GM18508 (cell line): ENCODE data around the gene SYNRG.
"Not testable (repeated sequence)": the region's sequence is repeated elsewhere in the genome, so short reads cannot be mapped to it uniquely, and the experiment has no call there.

Experiments used
- ATAC-seq: cut with Tn5 transposase; IDR thresholded peaks from one replicate; pipeline ENCODE4 v1.9.1; 2021; ENCODE audit warnings: moderate number of reproducible peaks; ENCODE audit not compliant: insufficient read depth, unreplicated experiment

The SYNRG gene, protein sequence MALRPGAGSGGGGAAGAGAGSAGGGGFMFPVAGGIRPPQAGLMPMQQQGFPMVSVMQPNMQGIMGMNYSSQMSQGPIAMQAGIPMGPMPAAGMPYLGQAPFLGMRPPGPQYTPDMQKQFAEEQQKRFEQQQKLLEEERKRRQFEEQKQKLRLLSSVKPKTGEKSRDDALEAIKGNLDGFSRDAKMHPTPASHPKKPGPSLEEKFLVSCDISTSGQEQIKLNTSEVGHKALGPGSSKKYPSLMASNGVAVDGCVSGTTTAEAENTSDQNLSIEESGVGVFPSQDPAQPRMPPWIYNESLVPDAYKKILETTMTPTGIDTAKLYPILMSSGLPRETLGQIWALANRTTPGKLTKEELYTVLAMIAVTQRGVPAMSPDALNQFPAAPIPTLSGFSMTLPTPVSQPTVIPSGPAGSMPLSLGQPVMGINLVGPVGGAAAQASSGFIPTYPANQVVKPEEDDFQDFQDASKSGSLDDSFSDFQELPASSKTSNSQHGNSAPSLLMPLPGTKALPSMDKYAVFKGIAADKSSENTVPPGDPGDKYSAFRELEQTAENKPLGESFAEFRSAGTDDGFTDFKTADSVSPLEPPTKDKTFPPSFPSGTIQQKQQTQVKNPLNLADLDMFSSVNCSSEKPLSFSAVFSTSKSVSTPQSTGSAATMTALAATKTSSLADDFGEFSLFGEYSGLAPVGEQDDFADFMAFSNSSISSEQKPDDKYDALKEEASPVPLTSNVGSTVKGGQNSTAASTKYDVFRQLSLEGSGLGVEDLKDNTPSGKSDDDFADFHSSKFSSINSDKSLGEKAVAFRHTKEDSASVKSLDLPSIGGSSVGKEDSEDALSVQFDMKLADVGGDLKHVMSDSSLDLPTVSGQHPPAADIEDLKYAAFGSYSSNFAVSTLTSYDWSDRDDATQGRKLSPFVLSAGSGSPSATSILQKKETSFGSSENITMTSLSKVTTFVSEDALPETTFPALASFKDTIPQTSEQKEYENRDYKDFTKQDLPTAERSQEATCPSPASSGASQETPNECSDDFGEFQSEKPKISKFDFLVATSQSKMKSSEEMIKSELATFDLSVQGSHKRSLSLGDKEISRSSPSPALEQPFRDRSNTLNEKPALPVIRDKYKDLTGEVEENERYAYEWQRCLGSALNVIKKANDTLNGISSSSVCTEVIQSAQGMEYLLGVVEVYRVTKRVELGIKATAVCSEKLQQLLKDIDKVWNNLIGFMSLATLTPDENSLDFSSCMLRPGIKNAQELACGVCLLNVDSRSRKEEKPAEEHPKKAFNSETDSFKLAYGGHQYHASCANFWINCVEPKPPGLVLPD (N-terminal part only)

DNA sequence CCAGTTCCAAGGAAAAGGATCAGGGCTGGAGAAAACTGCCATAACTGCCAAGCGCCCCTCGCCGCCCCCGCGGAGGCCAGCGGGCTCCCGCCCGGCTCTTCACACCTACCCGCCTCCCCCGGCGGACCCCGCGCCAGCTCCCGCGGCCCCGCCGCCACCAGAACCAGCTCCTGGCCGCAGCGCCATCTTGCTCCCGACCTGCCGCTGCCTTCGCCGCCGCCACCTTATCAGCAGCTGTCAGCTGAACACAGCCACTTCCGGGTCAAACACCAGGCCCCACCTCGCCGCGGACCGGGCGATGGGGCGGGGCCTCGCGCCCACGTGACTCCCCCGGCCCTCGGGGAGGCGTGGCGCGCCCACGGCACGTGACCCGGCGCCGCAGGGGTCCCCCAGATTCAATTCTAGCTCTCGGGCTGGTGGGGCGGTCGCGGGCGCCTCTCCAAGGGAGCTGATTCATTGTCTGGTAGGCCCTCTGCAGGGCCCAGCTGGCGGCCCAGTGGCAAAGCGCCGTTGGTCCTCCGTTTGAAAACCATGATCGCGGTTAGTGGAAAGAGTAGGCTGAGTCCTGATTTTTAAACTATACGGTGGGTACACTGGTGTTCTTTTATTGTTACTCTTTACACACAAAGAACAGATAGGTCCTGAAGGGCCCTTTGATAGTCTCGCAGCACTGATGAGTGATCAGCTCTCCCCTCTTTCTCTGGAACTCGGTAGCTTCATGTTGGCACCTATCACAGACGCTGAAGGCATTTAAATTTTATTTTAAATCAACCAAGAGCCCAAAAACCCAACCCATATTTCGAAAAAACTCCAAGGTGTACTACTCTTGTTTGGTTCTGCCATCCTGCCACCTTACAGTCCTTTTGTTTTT, at the start of gene SYNRG:
Gene SYNRG (minus strand): TSS at position 249 of the 871 bp plus-strand sequence. CDS start 63 bp downstream, at position 186.
- ATAC-seq: no peak

DNA sequence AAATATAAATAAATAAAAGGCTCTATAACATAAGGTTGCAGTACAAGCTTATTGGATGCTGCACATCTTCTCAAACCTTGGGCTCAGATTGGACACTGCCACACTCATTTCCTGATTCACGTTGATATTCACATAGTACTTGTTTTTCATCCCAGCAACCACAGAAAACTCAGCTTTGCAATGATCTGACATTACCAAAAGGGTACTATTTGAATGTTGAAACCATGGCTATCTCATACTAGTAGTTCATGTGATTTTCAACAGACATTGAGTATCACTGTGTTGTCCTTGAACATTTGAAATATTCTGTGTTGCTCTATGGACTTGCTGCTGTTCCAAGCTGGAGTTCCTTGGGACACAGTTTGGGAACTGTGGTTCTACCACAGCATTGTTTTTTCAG, 48.0 kb upstream of the SYNRG start:
- no peak for ATAC-seq

DNA sequence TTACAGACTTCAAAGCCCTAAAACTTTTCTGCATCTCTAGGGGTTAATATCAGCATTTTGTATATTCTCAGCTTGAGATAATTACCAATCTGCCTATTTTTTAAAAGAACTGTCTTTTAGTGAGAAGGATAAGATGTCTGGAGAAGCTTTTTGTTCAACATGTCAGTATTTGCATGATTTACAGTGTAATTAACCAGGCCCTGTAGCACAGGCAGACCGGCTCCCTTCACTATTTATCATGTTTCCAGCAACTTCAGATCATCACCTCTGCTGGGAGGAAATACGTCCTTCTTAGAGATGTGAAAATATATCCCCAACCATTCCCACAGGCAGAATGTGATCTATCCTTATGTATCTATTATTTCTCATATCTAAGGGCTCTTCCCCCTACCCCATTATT, 42.6 kb upstream of the SYNRG start:
- no peak for ATAC-seq

DNA sequence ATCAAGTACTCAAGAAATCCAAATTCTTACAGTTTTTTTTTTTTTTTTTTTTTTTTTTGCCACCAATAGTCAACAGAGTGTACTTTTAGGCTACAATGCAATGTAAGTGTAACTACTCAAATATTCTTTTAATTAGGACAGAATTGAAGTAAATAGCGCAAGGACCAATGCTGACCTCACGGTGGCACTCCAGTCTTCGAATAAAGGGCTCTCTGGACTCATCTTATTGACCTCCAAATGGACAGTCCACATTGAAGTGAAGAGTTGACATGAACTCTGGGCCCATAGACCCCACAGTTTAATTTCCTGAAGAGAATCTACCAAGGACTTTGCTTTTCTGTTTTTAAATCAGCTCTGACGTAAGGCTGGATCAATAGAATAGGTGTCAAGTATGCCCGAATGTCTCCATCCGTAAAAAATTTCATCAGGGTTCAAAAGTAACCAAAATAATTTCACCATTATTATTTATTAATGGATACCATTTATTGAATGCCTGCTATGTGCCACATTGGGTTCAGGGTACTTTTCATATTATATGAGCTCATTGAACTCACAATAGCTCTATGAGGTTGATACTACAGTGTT, 41.3 kb upstream of the SYNRG start:
- no peak for ATAC-seq

DNA sequence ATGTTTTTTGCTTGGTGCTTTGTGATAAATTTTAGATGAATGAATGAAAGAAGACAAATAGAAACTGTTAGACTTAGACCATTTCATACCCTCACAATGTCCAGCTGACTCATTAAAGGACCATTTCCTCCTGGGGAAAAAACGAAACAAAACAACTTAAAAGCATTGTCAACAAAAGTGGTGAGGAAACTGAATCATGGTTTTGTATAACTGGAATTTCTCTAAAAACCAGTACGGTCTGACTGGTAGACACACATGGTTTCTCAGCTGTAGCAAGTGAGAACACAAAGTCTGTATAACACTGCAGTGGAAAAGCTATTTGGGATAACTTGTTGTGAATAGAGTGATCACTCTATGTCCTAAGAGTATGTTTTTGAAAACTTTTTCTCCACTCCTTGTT, 39.3 kb upstream of the SYNRG start:
- no peak for ATAC-seq

DNA sequence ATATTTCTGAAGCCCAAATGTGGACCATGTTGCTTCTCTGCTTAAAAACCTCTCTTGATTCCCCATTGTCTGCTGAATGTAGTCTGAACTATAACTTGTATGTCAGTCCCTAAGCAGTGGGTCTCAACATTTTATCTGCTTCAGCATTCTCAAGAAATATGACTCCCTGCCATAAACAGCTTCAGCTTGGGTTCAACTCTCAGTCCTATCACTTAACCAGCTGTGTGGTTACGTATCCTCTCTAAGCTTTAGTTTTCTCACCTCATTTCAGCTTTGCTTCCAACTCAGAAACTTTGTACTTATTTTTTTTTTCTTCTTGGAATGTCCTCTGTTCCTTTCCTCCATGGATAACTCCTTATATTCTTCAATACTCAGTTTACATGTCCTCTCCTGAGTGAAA, 38.6 kb upstream of the SYNRG start:
- ATAC-seq: no peak

DNA sequence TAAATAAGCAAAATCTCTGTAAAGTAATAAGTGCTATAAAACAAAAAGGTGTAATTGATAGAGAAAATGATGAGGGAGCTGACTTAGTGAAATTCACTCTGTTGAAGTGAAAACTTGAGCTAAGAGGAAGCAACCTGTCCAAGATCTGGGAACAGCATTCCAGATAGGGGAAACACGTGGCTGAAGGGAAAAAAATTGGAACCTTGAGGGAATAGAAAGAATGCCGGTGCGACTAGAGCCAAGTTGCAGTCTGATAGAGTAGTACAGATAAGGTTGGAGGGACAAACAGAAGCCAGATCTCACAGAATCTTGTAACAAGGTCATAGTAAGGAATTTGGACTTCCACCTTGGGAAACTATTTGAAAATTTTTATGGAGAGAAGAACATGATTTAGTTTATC, 34.7 kb upstream of the SYNRG start:
- no peak for ATAC-seq

GRCh38 chr17:37643118-37643766, 34.0 kb upstream of the SYNRG start, which contains the start of gene DDX52:
Gene DDX52, minus strand, starts transcription at chr17:37643446. Its CDS starts 26 bp downstream, at chr17:37643420.
- ATAC-seq: peak; percentile 84

DNA sequence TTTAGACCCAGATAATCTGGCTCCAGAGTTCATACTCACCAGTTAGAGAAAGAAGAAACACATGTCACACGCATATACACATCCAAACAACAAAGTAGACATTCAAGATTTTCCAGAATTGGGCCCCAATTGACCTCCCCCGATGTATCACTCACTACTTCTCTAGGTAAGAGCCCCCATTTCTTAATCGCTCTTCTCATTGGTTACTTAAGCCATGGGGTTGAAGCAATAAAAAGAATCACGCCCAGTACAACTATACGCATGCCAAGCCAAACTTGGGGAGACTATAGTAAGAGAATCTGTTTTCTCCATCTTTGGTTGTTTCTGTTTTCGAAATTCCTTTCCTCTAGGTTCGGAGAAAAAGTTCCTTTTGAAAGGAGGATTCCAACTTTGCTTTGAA, 33.5 kb upstream of the SYNRG start:
- ATAC-seq: no peak

DNA sequence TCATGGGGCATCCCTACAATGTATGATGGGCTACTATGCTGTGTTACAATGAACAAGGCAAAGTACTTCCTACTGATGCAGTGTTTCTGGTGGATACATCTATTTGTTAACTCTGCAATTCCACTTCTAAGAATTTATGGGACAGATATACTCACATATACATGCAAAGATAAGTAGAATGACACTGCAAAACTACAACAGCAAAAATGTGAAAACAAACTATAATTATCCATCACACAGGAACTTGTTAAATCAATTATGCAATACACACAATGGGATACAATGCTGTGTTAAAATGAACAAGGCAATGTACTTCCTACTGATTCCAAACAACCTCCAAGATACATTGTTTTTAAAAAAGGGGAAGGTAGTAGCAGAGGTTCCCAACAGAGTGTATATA, 30.8 kb upstream of the SYNRG start:
- no peak for ATAC-seq

DNA sequence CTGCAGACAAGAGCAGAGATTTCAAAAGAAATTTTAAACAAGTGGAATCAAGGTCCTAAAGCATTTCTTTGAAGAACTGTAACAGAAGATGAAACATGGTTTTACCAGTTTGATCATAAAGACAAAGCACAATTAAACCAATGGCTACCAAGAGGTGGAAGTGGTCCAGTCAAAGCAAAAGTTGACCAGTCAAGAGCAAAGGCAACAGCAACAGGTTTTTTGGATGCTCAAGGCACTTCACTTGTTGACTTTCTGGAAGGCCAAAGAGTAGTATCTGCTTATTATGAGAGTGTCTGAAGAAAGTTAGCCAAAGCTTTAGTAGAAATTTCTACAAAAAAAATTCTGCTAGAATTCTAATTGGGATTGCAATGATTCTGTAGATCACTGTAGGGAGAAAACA, 28.7 kb upstream of the SYNRG start:
- ATAC-seq: no peak

- not testable (repeated sequence) for ATAC-seq
Measured at GRCh38 chr17:37616430-37616829, 7.2 kb upstream of the SYNRG start.

- ATAC-seq: no peak
Measured at GRCh38 chr17:37614823-37615222, 5.6 kb upstream of the SYNRG start.

DNA sequence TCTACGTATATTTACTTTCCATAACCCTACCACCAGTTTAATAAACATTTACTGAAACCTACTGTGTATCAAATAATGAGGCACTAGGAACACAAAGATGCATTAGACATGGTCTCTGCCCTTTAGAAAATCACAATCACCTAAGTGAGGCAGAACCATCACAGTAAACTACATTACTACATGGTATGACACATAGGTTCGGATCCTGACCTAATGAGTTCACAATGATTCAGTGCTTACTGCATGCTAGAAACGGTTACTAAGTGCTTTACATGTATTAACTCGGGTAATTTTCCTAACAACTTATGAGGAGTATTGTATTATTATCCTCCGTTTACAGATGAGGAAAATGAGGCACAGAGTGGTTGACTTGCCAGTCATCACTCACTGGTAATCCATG, 5.2 kb upstream of the SYNRG start:
- no peak for ATAC-seq

- no peak for ATAC-seq
Measured at GRCh38 chr17:37610971-37611370, 1.8 kb upstream of the SYNRG start.

- not testable (repeated sequence) for ATAC-seq
Measured at GRCh38 chr17:37610041-37610420, 813 bp upstream of the SYNRG start.

- no peak for ATAC-seq
Measured at GRCh38 chr17:37608351-37609169, 658 bp downstream of the SYNRG start.
